OCI-LY3 (cell line): ENCODE measurements around the gene PPP1R37.

Source experiments
- H2AFZ ChIP-seq: fragments of 200-600, 300-600 bp; shearing (Covaris generic); 2 replicates; pipeline ENCODE4 v1.6.0; 2014; ENCODE audit warnings: antibody characterized with exemption, low read depth, low read length
- H3K27ac ChIP-seq: fragments of 200-600, 300-600 bp; sonication (generic); 2 replicates; pipeline ENCODE4 v1.5.1; 2014; ENCODE audit warnings: mild to moderate bottlenecking, low read length, moderate library complexity, mixed read lengths
- H3K27me3 ChIP-seq: fragments of 200-600, 300-600 bp; sonication (generic); 2 replicates; pipeline ENCODE4 v1.6.1; 2014; ENCODE audit warnings: low read depth, low read length, mixed read lengths
- H3K36me3 ChIP-seq: fragments of 200-600, 300-600 bp; sonication (generic); replicated peaks from 2 replicates; pipeline ENCODE3; 2014; ENCODE audit warnings: low read depth, low read length, mixed read lengths
- H3K4me1 ChIP-seq: fragments of 300-600, 200-600 bp; sonication (generic); 2 replicates; pipeline ENCODE4 v1.6.1; 2014; ENCODE audit warnings: low read length, mixed read lengths
- H3K4me2 ChIP-seq: fragments of 200-600, 300-600 bp; sonication (generic); 2 replicates; pipeline ENCODE4 v1.6.1; 2014; ENCODE audit warnings: low read length, mixed read lengths
- H3K4me3 ChIP-seq: fragments of 300-600, 200-600 bp; sonication (generic); 2 replicates; pipeline ENCODE4 v1.5.1; 2014; ENCODE audit warnings: antibody characterized with exemption, mild to moderate bottlenecking, low read length, moderate library complexity
- H3K79me2 ChIP-seq: fragments of 300-600, 200-600 bp; shearing (Covaris generic); 2 replicates; pipeline ENCODE4 v1.6.1; 2014; ENCODE audit warnings: mild to moderate bottlenecking, low read length, mixed read lengths
- H3K9ac ChIP-seq: fragments of 300-600, 200-600 bp; shearing (Covaris generic); 2 replicates; pipeline ENCODE4 v1.6.0; 2014; ENCODE audit warnings: mild to moderate bottlenecking, low read length, moderate library complexity
- H3K9me3 ChIP-seq: fragments of 200-600, 300-600 bp; shearing (Covaris generic); 2 replicates; pipeline ENCODE4 v1.6.1; 2014; ENCODE audit warnings: low read length, mixed read lengths; ENCODE audit not compliant: insufficient read depth
- H4K20me1 ChIP-seq: fragments of 200-600, 300-600 bp; sonication (generic); 2 replicates; pipeline ENCODE4 v1.6.1; 2016; ENCODE audit warnings: low read length, mixed read lengths; ENCODE audit not compliant: insufficient read depth
- EZH2phosphoT487 ChIP-seq: fragments of 200-600 bp; shearing (Covaris generic); IDR thresholded peaks from 2 replicates; pipeline ENCODE4 v1.6.1; 2018; ENCODE audit warnings: antibody characterized with exemption, mixed run types, low read depth
- TF ChIP-seq, protein P1 (sequence below): fragments of 200-600, 300-600 bp; sonication (generic); IDR thresholded peaks from 2 replicates; pipeline ENCODE4 v1.5.1; 2014; ENCODE audit warnings: antibody characterized with exemption, low read length, low read depth

The PPP1R37 gene

DNA sequence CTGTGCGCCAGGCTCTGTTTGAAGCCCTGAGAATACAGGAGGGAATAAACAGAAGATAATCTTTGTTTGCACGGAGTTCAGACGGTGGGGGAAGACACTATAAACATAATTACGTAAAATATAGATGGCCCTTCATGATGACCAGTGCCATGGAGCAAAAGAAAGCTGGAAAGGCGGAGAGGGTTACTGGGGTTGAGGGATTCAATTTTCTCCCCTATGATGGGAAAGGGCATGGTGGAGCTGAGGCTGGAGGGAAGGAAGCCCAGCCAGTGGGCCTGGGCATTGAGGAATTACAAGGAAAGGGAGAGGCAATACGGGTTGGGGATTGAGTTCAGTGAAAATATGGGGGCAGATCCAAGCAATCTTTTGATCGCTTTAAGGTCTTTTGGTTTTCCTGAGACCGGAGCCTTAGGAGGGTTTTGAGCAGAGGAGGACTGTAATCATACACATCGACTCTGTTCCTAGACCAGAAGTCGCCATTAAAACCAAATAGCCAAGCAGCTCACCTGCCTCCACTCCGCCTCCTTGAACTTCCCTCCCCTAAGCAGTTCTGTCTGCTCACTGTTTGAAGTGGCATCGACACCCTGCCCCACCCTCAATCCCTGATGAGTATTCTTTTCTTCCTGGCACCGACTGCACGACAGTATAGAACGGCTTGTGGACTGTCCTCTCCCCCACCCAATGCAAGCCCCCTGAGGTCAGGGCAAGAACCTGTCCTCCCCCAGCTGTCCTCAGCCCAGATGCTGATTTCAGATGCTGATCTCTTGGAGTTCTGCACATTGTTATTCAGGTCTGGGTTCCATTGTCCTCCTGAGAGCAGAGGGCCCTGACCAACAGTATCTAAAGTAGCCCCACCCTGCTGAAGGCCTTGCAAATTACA is 15.9 kb upstream of the PPP1R37 start:
- H3K9ac ChIP-seq = peak overlapping the region; percentile 96
- H3K4me1 ChIP-seq = peaks cover 38% of the 10 kb centered on the region
- H2AFZ ChIP-seq = peak overlapping the region; percentile 58
- peaks cover 90% of the 10 kb centered on the region for H3K79me2 ChIP-seq
- peak overlapping the region; percentile 90 for H3K4me2 ChIP-seq
- peak overlapping the region; percentile 92 for H3K4me3 ChIP-seq
- peaks cover 15% of the 10 kb centered on the region for H4K20me1 ChIP-seq
- H3K36me3 ChIP-seq = peaks cover 31% of the 10 kb centered on the region
- H3K27me3 ChIP-seq = no peaks in the 10 kb centered on the region
- TF ChIP-seq, protein P1, sequence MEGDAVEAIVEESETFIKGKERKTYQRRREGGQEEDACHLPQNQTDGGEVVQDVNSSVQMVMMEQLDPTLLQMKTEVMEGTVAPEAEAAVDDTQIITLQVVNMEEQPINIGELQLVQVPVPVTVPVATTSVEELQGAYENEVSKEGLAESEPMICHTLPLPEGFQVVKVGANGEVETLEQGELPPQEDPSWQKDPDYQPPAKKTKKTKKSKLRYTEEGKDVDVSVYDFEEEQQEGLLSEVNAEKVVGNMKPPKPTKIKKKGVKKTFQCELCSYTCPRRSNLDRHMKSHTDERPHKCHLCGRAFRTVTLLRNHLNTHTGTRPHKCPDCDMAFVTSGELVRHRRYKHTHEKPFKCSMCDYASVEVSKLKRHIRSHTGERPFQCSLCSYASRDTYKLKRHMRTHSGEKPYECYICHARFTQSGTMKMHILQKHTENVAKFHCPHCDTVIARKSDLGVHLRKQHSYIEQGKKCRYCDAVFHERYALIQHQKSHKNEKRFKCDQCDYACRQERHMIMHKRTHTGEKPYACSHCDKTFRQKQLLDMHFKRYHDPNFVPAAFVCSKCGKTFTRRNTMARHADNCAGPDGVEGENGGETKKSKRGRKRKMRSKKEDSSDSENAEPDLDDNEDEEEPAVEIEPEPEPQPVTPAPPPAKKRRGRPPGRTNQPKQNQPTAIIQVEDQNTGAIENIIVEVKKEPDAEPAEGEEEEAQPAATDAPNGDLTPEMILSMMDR = no peak
- TF ChIP-seq EZH2phosphoT487 = no peak
- peak overlapping the region; percentile 90 for H3K27ac ChIP-seq
- no peaks in the 10 kb centered on the region for H3K9me3 ChIP-seq

DNA sequence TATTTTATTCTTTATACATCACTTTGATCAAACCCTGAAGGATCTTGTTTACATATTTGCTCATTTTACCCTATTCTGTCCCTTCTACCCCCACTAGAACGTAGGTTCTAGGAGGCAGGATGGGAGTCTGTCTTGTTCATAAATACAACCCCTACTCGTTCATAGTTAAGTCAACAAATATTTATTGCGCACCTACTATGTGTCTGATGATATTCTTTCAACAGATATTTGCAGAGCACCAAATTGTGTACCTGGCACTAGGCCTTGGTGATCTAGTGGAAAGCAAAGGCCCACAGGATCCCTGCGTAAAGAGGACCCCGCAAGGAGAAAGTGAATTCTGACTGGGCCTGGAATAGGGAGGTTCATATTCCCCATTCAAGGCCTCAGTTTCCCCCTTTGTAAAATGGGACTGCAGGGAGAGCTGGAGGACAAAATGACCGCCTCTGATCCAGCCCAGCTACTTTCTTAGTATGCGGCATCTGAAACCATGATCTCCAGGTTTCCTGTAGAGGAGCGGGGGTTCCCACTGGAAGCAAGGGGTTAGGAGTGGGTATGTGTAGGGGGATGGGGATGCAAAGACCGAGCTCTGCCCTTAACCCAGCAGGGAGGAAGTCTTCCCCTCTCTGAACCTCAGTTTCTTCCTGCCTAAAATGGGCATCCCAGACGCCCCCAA is 14.5 kb upstream of the PPP1R37 start:
- peak overlapping the region; percentile 69 for H3K27ac ChIP-seq
- H4K20me1 ChIP-seq = peaks cover 11% of the 10 kb centered on the region
- peak overlapping the region; percentile 32; the same call in 1 of the 2 replicates for H2AFZ ChIP-seq
- peak overlapping the region; percentile 82 for H3K4me3 ChIP-seq
- H3K9me3 ChIP-seq = no peaks in the 10 kb centered on the region
- H3K4me1 ChIP-seq = peaks cover 38% of the 10 kb centered on the region
- H3K9ac ChIP-seq = peak overlapping the region; percentile 91
- no peak for TF ChIP-seq EZH2phosphoT487
- TF ChIP-seq, protein P1 = no peak
- H3K36me3 ChIP-seq = peaks cover 37% of the 10 kb centered on the region
- H3K4me2 ChIP-seq = peak overlapping the region; percentile 75
- H3K27me3 ChIP-seq = no peaks in the 10 kb centered on the region
- H3K79me2 ChIP-seq = peaks cover 91% of the 10 kb centered on the region

DNA sequence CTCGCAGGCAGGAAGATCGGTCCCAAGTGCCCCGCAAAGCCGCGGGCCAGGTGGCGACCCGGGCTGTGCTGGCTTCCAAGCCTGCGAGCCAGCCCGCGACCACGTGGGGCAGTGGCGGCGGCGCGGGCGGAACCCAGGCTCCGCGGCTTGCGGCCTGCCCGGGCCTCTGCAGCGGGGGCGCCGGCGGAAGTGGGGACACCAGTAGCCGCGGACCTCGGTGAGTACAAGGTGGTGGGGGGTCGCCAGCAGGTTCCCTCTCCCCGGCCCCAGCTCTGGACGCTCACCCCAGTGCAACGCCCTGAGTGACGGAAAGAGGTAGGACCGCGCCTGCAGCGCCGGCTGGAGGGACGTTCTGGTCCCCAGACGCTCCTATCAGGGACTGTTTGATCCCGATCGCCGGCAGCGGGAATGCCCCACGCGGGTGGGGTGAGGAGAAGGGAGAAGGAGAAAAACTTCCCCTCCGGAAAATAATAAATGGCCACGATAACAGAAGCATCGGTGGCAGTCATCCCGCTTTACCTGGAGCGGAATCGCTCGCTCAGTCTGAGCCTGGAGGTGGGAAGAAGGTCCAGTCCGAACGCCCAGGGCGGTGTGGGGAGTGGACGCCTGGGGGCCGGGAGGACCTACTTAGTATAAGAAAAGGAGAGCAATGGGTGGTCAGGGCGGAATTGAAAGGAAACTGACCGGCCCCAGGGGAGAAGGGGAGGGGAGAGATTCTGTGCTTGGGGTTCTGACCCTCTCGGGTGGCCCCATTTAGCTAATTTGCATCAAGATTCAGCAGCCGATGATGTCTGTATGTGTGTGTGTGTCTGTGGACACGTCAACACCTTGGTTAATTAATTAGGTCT is 13.7 kb upstream of the PPP1R37 start, which contains the start of gene GEMIN7:
TSS of gene GEMIN7 (plus strand) at position 198 of the 848 bp plus-strand sequence. CDS start 10,855 bp downstream, outside the sequence.
- Histone ChIP-seq H3K27me3 (no peaks in the 10 kb centered on the region), H3K36me3 (peaks cover 35% of the 10 kb centered on the region), H3K27ac (peak within 1 kb of the TSS; percentile 69), H3K4me3 (peak within 1 kb of the TSS; percentile 82), H3K4me1 (peaks cover 37% of the 10 kb centered on the region), H3K4me2 (peak within 1 kb of the TSS; percentile 75), H4K20me1 (peaks cover 10% of the 10 kb centered on the region), H3K9me3 (no peaks in the 10 kb centered on the region), H3K79me2 (peaks cover 88% of the 10 kb centered on the region), H2AFZ (peak within 1 kb of the TSS; percentile 80; the same call in 1 of the 2 replicates), H3K9ac (peak within 1 kb of the TSS; percentile 91)
- TF ChIP-seq, protein P1 = no peak
- no peak for TF ChIP-seq EZH2phosphoT487
